MCF 10A (cell line): ENCODE measurements around the gene BAX. TPM values are rescaled to one million over a fixed set of nuclear protein-coding genes. Genes with fewer than 3 reads are reported as not detected.

Experiments used
- BruUV-seq: library from RNA; stranded (reverse); fragments of 400-500 nt; replicated peaks from 2 replicates; lab custom pipeline; 2021; lab: Mats Ljungman, UMichigan
- CTCF ChIA-PET: fragments of 300-600 bp; sonication (Branson Sonifier 250); formaldehyde crosslinking; extraction: SDS; loops from one replicate; lab custom pipeline; 2021; ENCODE audit warnings: antibody characterized with exemption, inconsistent platforms; lab: Yijun Ruan, JAX
- POLR2A ChIA-PET: fragments of 300-600, 350-650 bp; sonication (Branson Sonifier 250); formaldehyde crosslinking; extraction: SDS; loops from one replicate; lab custom pipeline; 2020; ENCODE audit warnings: antibody characterized with exemption, inconsistent platforms; lab: Yijun Ruan, JAX
- DNase-seq: peaks from one replicate; pipeline ENCODE4 v3.0.0-alpha.2; 2018; ENCODE audit not compliant: unreplicated experiment
- H3K27ac Mint-ChIP-seq: one replicate; pipeline ENCODE4 v1.8.0; 2022; ENCODE audit warnings: mild to moderate bottlenecking, low read depth, mixed read lengths; ENCODE audit not compliant: unreplicated experiment
- H3K27me3 Mint-ChIP-seq: one replicate; pipeline ENCODE4 v1.8.0; 2022; ENCODE audit warnings: mixed read lengths; ENCODE audit not compliant: insufficient read depth, unreplicated experiment
- H3K36me3 Mint-ChIP-seq: one replicate; pipeline ENCODE4 v1.8.0; 2022; ENCODE audit warnings: mild to moderate bottlenecking, moderate library complexity, mixed read lengths; ENCODE audit not compliant: insufficient read depth, unreplicated experiment
- H3K4me1 Mint-ChIP-seq: one replicate; pipeline ENCODE4 v1.8.0; 2022; ENCODE audit warnings: mixed read lengths; ENCODE audit not compliant: insufficient read depth, unreplicated experiment
- H3K4me3 Mint-ChIP-seq: one replicate; pipeline ENCODE4 v1.8.0; 2022; ENCODE audit warnings: mild to moderate bottlenecking, moderate library complexity, mixed read lengths; ENCODE audit not compliant: unreplicated experiment
- H3K9me3 Mint-ChIP-seq: one replicate; pipeline ENCODE4 v1.8.0; 2022; ENCODE audit warnings: mixed read lengths; ENCODE audit not compliant: unreplicated experiment
- intact Hi-C: fragments of 100-400 bp; cut with micrococcal nuclease; formaldehyde crosslinking; loops from 2 replicates; pipeline ENCODE4 v1.14.1; 2022
- total RNA-seq: library from RNA; stranded (reverse); gene quantifications from 2 replicates; pipeline ENCODE4 v1.2.3, GENCODE V29; 2022
- TF ChIP-seq, protein P1 (sequence below): fragments of 200-600 bp; IDR thresholded peaks from one replicate; pipeline ENCODE4 v1.8.0; 2022; ENCODE audit warnings: antibody characterized with exemption, mild to moderate bottlenecking; ENCODE audit not compliant: unreplicated experiment

The BAX gene
- total RNA-seq, 1 experiment from 2014 or later: 152 TPM

- no peaks in the 10 kb centered on the region for H3K9me3 Mint-ChIP-seq
- H3K4me3 Mint-ChIP-seq: no peak overlapping the region
- no peak overlapping the region for H3K27ac Mint-ChIP-seq
- no peaks in the 10 kb centered on the region for H3K4me1 Mint-ChIP-seq
- BruUV-seq: no TSS peak
- ChIA-PET CTCF (interaction anchor here (0.9 to 1.0 kb wide), 2 partner anchors 92 to 203 kb away, joined by 3 to 5 read pairs; no protein-coding TSS in a partner anchor), POLR2A (no interaction called here)
- H3K27me3 Mint-ChIP-seq: no peaks in the 10 kb centered on the region
- peaks cover 81% of the 10 kb centered on the region for H3K36me3 Mint-ChIP-seq
- no peak for DNase-seq
- TF ChIP-seq, protein P1, sequence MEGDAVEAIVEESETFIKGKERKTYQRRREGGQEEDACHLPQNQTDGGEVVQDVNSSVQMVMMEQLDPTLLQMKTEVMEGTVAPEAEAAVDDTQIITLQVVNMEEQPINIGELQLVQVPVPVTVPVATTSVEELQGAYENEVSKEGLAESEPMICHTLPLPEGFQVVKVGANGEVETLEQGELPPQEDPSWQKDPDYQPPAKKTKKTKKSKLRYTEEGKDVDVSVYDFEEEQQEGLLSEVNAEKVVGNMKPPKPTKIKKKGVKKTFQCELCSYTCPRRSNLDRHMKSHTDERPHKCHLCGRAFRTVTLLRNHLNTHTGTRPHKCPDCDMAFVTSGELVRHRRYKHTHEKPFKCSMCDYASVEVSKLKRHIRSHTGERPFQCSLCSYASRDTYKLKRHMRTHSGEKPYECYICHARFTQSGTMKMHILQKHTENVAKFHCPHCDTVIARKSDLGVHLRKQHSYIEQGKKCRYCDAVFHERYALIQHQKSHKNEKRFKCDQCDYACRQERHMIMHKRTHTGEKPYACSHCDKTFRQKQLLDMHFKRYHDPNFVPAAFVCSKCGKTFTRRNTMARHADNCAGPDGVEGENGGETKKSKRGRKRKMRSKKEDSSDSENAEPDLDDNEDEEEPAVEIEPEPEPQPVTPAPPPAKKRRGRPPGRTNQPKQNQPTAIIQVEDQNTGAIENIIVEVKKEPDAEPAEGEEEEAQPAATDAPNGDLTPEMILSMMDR: no peak
- intact Hi-C loops: no loop called here
Observed at GRCh38 chr19:49004964-49005614, 50.4 kb downstream of the BAX start.

DNA sequence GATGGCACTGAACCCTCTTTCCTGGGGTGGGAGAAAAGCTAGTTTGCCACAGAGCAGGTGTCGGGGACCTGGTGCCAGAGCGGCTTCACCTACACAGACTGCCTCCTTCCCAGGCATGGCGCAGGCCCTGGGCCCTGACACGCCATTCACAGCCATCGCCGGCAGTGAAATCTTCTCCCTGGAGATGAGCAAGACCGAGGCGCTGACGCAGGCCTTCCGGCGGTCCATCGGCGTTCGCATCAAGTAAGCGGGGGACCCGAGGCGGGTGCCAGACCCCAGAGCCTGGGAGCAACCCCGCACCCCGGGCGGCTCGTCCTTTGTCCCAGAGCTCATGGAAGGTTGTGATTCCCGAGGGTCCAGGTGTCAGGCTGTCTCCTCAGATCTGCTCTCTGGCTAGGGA, 52.2 kb downstream of the BAX start:
- no peak for DNase-seq
- no TSS peak for BruUV-seq
- Mint-ChIP-seq H3K9me3 (no peaks in the 10 kb centered on the region), H3K27me3 (no peaks in the 10 kb centered on the region), H3K36me3 (peaks cover 87% of the 10 kb centered on the region), H3K27ac (no peak overlapping the region), H3K4me3 (no peak overlapping the region), H3K4me1 (no peaks in the 10 kb centered on the region)
- CTCF ChIA-PET: interaction anchor here (0.5 to 2.9 kb wide), 3 partner anchors 9 to 121 kb away, joined by 3 to 9 read pairs (median 3); no protein-coding TSS in a partner anchor
- POLR2A ChIA-PET: interaction anchor here (1.0 to 3.2 kb wide), 3 partner anchors 12 to 135 kb away, joined by 3 to 13 read pairs (median 5); partner anchors contain the start of genes GYS1, NTF4, PPP1R15A and RUVBL2
- intact Hi-C loops: no loop called here
- TF ChIP-seq, protein P1: no peak

DNA sequence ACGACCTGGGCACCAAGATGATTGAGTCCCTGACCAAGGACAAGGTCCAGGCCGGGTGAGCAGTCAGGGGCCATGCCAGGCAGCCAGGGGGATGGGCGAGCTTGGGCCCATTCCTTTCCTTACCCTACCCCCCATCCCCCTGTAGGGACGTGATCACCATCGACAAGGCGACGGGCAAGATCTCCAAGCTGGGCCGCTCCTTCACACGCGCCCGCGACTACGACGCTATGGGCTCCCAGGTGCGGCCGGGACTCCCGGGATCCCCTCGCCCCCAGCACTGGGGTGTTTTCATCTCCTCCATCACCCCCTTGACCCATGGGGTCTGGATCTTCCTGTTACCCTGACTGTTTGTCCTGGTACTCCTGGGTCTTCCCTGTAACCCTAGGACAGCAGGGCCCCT, 55.2 kb downstream of the BAX start:
- H3K27ac Mint-ChIP-seq: no peak overlapping the region
- no peaks in the 10 kb centered on the region for H3K4me1 Mint-ChIP-seq
- peaks cover 71% of the 10 kb centered on the region for H3K36me3 Mint-ChIP-seq
- BruUV-seq: no TSS peak
- CTCF ChIA-PET: interaction anchor here (0.7 kb wide), 1 partner anchor 214 kb away, joined by 3 read pairs; no protein-coding TSS in a partner anchor
- H3K4me3 Mint-ChIP-seq: no peak overlapping the region
- no peaks in the 10 kb centered on the region for H3K27me3 Mint-ChIP-seq
- no peaks in the 10 kb centered on the region for H3K9me3 Mint-ChIP-seq
- POLR2A ChIA-PET: interaction anchor here (0.5 to 1.4 kb wide), 4 partner anchors 10 to 188 kb away, joined by 3 to 4 read pairs (median 3); partner anchors contain the start of genes GYS1 and RUVBL2
- no peak for DNase-seq
- intact Hi-C loops: no loop called here
- TF ChIP-seq, protein P1: no peak

DNA sequence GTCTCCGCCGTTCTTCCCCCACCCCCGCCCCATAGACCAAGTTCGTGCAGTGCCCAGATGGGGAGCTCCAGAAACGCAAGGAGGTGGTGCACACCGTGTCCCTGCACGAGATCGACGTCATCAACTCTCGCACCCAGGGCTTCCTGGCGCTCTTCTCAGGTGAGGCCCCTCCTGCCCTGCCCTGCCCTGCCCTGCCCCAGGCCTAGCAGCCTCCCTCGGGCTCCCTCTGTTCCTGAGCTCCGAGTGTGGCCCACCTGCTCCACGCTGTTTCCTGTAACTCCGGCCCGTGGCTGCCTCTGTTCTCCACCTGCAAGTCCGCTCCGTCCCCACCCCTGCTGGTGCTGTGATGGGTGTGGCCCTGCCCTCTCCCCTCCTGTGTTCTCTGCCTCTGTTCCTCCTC, 55.8 kb downstream of the BAX start:
- TF ChIP-seq, protein P1: no peak
- Mint-ChIP-seq H3K9me3 (no peaks in the 10 kb centered on the region), H3K4me1 (no peaks in the 10 kb centered on the region), H3K36me3 (peaks cover 68% of the 10 kb centered on the region), H3K27me3 (no peaks in the 10 kb centered on the region), H3K4me3 (no peak overlapping the region), H3K27ac (no peak overlapping the region)
- BruUV-seq: no TSS peak
- DNase-seq: no peak
- intact Hi-C loops: no loop called here
- POLR2A ChIA-PET: interaction anchor here (0.5 to 1.3 kb wide), 3 partner anchors 9 to 187 kb away, joined by 3 to 4 read pairs (median 3); partner anchors contain the start of genes GYS1 and RUVBL2
- CTCF ChIA-PET: interaction anchor here (0.6 kb wide), 1 partner anchor 336 kb away, joined by 3 read pairs; no protein-coding TSS in a partner anchor
